HEK293T (cell line): Measurements from ENCODE around the gene CCNQ.

ENCODE experiments used
- ARNT ChIP-seq: fragments of 450-650 bp; IDR thresholded peaks from 2 replicates; pipeline ENCODE4 v1.6.1; 2017; ENCODE audit warnings: mild to moderate bottlenecking
- BHLHE40 ChIP-seq: fragments of 450-650 bp; IDR thresholded peaks from 2 replicates; pipeline ENCODE4 v1.6.1; 2016; ENCODE audit warnings: mild to moderate bottlenecking, moderate library complexity, borderline replicate concordance
- FOXA1 ChIP-seq: fragments of 450-650 bp; IDR thresholded peaks from 2 replicates; pipeline ENCODE4 v1.6.1; 2016; ENCODE audit warnings: mild to moderate bottlenecking
- FOXK2 ChIP-seq: fragments of 450-650 bp; IDR thresholded peaks from 2 replicates; pipeline ENCODE4 v1.6.1; 2016; ENCODE audit warnings: mild to moderate bottlenecking
- FOXM1 ChIP-seq: fragments of 450-650 bp; IDR thresholded peaks from 2 replicates; pipeline ENCODE4 v1.6.1; 2017; ENCODE audit warnings: mild to moderate bottlenecking, borderline replicate concordance
- HDGF ChIP-seq: fragments of 450-650 bp; IDR thresholded peaks from 2 replicates; pipeline ENCODE4 v1.6.1; 2017; ENCODE audit warnings: antibody characterized with exemption, borderline replicate concordance
- L3MBTL2 ChIP-seq: fragments of 450-650 bp; conservative IDR thresholded peaks from 2 replicates; pipeline ENCODE4 v1.6.1; 2016; ENCODE audit warnings: mild to moderate bottlenecking
- LEF1 ChIP-seq: fragments of 450-650 bp; IDR thresholded peaks from 2 replicates; pipeline ENCODE4 v1.6.1; 2017; ENCODE audit warnings: mild to moderate bottlenecking, borderline replicate concordance
- NFRKB ChIP-seq: fragments of 450-650 bp; IDR thresholded peaks from 2 replicates; pipeline ENCODE4 v1.6.1; 2016; ENCODE audit warnings: mild to moderate bottlenecking, moderate library complexity
- PKNOX1 ChIP-seq: fragments of 450-650 bp; IDR thresholded peaks from 2 replicates; pipeline ENCODE4 v1.6.1; 2016
- SP1 ChIP-seq: fragments of 450-650 bp; IDR thresholded peaks from 2 replicates; pipeline ENCODE4 v1.6.1; 2017
- SUZ12 ChIP-seq: fragments of 450-650 bp; IDR thresholded peaks from 2 replicates; pipeline ENCODE4 v1.6.1; 2016; ENCODE audit warnings: mild to moderate bottlenecking
- TARDBP ChIP-seq: fragments of 450-650 bp; IDR thresholded peaks from 2 replicates; pipeline ENCODE4 v1.6.1; 2016
- ZNF384 ChIP-seq: fragments of 450-650 bp; IDR thresholded peaks from 2 replicates; pipeline ENCODE4 v1.6.1; 2016

DNA sequence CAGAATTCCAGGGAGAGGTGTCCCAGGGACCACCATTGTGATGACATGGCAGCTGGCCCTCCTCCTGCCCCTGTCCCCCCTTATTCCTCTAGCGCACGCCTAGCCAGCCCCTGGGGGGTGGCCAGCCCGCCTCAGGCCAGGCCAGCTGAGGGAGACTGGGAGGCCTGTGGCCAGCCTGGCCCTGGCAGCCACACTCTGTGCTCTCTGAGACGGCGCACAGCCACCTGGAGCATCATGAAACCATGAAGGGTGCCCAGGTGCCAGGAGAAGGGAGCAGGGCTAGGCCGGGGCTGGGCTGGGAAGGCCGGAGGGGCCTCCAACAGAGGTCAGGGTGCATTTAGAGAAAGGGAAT lies 33.6 kb upstream of the CCNQ start:
- no peak for TF ChIP-seq FOXK2
- no peak for TF ChIP-seq BHLHE40
- TF ChIP-seq ARNT = no peak
- no peak for TF ChIP-seq HDGF
- TF ChIP-seq FOXM1 = no peak
- TF ChIP-seq SP1 = no peak
- TF ChIP-seq LEF1 = no peak
- no peak for TF ChIP-seq NFRKB
- TF ChIP-seq SUZ12 = no peak
- TF ChIP-seq ZNF384 = no peak
- TF ChIP-seq FOXA1 = no peak
- TF ChIP-seq L3MBTL2 = no peak
- TF ChIP-seq TARDBP = no peak
- no peak for TF ChIP-seq PKNOX1
